Lower lobe of right lung (tissue), 2 donors: ENCODE data around the gene TEX26. TPM values are rescaled to one million over a fixed set of nuclear protein-coding genes. Genes with fewer than 3 reads are reported as not detected.

ENCODE experiments used
- ATAC-seq, 2 donors: fragments of 200-7000 bp; cut with Tn5 transposase; one replicate each; pipeline ENCODE4 v1.9.1; 2020 to 2022; ENCODE audit warnings: mild to moderate bottlenecking in 2 of 2, moderate library complexity in 2 of 2
- DNase-seq: peaks from one replicate; pipeline ENCODE4 v3.0.0-alpha.2; 2020
- H3K27ac ChIP-seq: fragments of 200-600 bp; one replicate; pipeline ENCODE4 v1.8.0; 2022
- H3K27me3 ChIP-seq: fragments of 200-600 bp; one replicate; pipeline ENCODE4 v1.8.0; 2022; ENCODE audit warnings: low read depth
- H3K36me3 ChIP-seq: fragments of 200-600 bp; one replicate; pipeline ENCODE4 v1.8.0; 2022; ENCODE audit warnings: mild to moderate bottlenecking
- H3K4me1 ChIP-seq: fragments of 200-600 bp; one replicate; pipeline ENCODE4 v1.8.0; 2022
- H3K4me3 ChIP-seq: fragments of 200-600 bp; one replicate; pipeline ENCODE4 v1.8.0; 2022; ENCODE audit warnings: mild to moderate bottlenecking
- H3K9me3 ChIP-seq: fragments of 200-600 bp; one replicate; pipeline ENCODE4 v1.8.0; 2022
- intact Hi-C: fragments of 100-400 bp; cut with DNase I; formaldehyde crosslinking; loops from one replicate; pipeline ENCODE4 v1.11.0; 2022
- total RNA-seq: library from RNA; stranded (reverse); fragmentation: NEBNext Ultra II Directional; extraction: Animal tissue kit (Norgen Biotek cat#: 25700); gene quantifications from one replicate; pipeline ENCODE4 v1.2.1, GENCODE V29; 2021
- TF ChIP-seq, protein P1 (sequence below): fragments of 200-600 bp; IDR thresholded peaks from one replicate; pipeline ENCODE4 v1.8.0; 2022; ENCODE audit warnings: antibody characterized with exemption, mild to moderate bottlenecking
- donor health status: DM: no; HTN: yes; CAD: no; lungs with severe emphysema.

Gene TEX26
- total RNA-seq, 1 donor from 2014 or later: 0.27 TPM

DNA sequence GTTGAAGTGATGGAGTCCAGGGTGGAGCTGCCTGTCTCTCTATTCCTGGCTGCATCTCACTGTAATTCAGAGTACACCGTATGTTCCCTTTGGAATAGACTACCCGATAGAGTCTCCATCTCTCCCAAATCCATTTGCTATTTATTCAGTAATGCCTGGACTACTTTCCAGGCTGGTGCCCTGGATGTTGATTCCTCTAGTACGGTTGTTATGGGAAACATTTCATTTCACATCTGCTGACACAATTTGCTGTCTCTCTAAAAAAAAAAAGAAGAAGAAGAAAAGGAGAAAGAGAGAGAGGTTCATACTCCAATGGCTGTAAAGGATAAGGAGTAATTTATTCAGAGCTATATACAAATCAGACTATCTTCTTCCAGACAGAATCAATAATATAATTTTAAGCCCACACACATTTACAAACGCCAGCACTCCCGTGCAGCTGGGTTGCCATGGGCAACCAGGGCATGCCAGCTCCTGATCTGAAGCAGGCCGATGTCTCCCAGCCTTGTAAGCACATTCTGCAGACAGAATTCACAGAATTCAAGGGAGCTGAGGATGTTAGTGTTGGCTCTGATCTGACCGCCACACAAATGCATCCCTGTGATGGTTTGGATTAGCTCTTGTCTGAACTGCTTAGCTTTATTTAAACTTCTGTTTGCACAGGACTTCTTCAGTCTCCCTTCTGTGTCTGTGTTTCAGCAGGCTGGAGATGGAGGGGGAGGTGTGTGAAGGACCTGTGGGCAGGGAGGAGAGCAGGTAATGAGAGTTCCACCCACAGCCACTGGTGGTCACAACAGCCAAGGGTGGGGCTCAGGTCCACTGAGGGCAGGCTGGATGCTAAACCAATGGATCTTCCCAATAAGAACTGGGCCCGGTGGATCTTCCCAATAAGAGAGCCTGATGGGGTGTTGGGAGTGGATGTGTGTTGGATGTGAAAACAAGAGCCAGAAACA is 66.0 kb downstream of the TEX26 start:
- intact Hi-C loops: no loop called here
- H3K4me3 ChIP-seq: no peak overlapping the region
- H3K27me3 ChIP-seq: no peaks in the 10 kb centered on the region
- no peaks in the 10 kb centered on the region for H3K36me3 ChIP-seq
- DNase-seq: no peak
- TF ChIP-seq, protein P1, sequence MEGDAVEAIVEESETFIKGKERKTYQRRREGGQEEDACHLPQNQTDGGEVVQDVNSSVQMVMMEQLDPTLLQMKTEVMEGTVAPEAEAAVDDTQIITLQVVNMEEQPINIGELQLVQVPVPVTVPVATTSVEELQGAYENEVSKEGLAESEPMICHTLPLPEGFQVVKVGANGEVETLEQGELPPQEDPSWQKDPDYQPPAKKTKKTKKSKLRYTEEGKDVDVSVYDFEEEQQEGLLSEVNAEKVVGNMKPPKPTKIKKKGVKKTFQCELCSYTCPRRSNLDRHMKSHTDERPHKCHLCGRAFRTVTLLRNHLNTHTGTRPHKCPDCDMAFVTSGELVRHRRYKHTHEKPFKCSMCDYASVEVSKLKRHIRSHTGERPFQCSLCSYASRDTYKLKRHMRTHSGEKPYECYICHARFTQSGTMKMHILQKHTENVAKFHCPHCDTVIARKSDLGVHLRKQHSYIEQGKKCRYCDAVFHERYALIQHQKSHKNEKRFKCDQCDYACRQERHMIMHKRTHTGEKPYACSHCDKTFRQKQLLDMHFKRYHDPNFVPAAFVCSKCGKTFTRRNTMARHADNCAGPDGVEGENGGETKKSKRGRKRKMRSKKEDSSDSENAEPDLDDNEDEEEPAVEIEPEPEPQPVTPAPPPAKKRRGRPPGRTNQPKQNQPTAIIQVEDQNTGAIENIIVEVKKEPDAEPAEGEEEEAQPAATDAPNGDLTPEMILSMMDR: no peak
- no peak overlapping the region for H3K27ac ChIP-seq
- no peaks in the 10 kb centered on the region for H3K9me3 ChIP-seq
- ATAC-seq: no peak
- H3K4me1 ChIP-seq: no peaks in the 10 kb centered on the region

DNA sequence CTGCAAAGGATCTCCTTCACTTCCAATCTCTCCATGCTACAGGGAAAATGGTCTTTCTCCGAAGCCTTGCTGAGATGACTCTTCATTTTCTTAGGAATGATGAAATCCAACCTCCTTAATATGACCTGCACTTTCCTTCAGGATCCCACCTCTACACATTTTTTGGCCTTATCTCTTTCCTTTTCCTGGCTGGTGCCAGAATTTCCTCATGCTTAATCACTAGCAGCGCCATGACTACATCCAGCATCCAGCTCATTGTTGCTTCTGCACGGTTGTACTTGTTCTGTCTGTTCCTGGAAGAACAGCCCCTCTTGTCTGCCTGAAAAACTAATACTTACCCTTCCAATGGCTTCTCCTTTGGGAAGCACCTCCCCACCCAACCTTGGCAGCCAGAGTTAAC is 68.4 kb downstream of the TEX26 start:
- no peak for ATAC-seq
- Histone ChIP-seq H3K27me3 (no peaks in the 10 kb centered on the region), H3K36me3 (no peaks in the 10 kb centered on the region), H3K4me3 (no peak overlapping the region), H3K27ac (no peak overlapping the region), H3K4me1 (no peaks in the 10 kb centered on the region), H3K9me3 (no peaks in the 10 kb centered on the region)
- TF ChIP-seq, protein P1: no peak
- DNase-seq: no peak
- intact Hi-C loops: no loop called here

DNA sequence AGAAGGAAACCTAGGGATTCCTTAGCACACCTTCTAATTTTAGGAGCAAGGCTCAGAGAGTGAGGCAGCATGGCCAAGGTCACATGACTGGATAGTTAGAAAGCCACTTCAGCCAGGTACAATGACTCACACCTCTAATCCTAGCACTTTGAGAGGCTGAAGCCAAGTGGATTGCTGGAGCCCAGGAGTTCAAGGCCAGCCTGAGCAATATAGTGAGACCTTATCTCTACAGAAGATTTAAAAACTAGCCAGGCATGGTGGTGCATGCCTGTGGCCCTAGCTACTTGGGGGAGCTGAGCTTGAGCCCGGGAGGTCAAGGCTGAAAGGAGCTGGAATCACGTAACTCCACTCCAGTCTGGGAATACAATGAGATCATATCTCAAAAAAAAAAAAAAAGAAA is 69.2 kb downstream of the TEX26 start:
- DNase-seq (no peak), ATAC-seq (peak in 1 of 2 donors; percentile 62)
- Histone ChIP-seq H3K27ac (no peak overlapping the region), H3K27me3 (no peaks in the 10 kb centered on the region), H3K36me3 (no peaks in the 10 kb centered on the region), H3K9me3 (no peaks in the 10 kb centered on the region), H3K4me3 (no peak overlapping the region), H3K4me1 (no peaks in the 10 kb centered on the region)
- TF ChIP-seq, protein P1: no peak
- intact Hi-C loops: no loop called here

DNA sequence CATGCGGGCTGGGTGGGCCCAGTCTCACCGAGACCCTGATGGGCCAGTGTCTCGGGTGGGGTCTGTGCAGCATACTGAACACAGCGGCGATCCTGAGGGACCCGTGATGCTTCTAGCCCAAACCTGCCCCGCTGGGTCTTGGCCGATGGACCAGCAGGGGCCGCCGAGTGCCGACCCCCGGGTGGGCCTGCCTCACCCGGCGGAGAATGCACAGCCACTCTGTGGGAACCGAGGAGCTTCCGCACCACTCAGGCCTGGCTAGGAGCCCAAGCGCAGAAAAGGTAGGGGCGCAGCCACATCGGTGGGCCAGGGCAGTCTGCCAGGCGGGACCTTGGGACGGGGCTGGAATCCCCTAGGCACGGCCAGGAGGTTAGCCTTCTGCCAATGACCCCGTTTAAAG is 72.6 kb downstream of the TEX26 start:
- TF ChIP-seq, protein P1: no peak
- Histone ChIP-seq H3K36me3 (no peaks in the 10 kb centered on the region), H3K4me1 (no peaks in the 10 kb centered on the region), H3K9me3 (no peaks in the 10 kb centered on the region), H3K27ac (no peak overlapping the region), H3K27me3 (no peaks in the 10 kb centered on the region), H3K4me3 (no peak overlapping the region)
- ATAC-seq (no peak), DNase-seq (no peak)
- intact Hi-C loops: no loop called here

DNA sequence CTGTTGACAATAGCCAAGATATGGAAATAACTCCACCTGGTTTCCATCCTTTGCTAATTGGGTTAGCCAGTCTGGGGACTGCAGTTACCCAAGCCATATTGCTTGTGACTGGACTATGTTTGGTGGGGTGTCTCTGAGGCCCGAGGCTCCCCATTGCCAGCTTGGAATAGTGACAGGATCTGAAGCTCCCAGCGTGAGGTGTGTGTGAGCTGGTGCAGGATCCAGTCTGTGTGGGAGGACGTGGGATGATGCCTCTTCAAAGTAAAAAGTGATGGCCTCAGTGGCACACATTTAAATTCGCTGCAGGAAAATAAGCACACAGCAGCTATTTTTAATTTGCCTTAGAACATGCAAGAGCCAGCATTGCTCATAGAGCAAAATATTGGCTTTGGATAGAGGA is 75.0 kb downstream of the TEX26 start:
- DNase-seq: no peak
- TF ChIP-seq, protein P1: no peak
- no peaks in the 10 kb centered on the region for H3K36me3 ChIP-seq
- H3K27ac ChIP-seq: no peak overlapping the region
- H3K9me3 ChIP-seq: no peaks in the 10 kb centered on the region
- no peak overlapping the region for H3K4me3 ChIP-seq
- H3K4me1 ChIP-seq: peaks cover 5% of the 10 kb centered on the region
- intact Hi-C loops: no loop called here
- H3K27me3 ChIP-seq: no peaks in the 10 kb centered on the region
- ATAC-seq: no peak
